CD4-positive, alpha-beta T cell treated with Interleukin-4 for 1 hour (primary cell): ENCODE data around the gene IFI35.
"Not testable (repeated sequence)": the region's sequence is repeated elsewhere in the genome, so short reads cannot be mapped to it uniquely, and the experiment has no call there.

Source experiments
- DNase-seq, 2 donors: peaks; one replicate each; pipeline ENCODE4 v3.0.0-alpha.2; 2020 to 2022

IFI35 gene

DNA sequence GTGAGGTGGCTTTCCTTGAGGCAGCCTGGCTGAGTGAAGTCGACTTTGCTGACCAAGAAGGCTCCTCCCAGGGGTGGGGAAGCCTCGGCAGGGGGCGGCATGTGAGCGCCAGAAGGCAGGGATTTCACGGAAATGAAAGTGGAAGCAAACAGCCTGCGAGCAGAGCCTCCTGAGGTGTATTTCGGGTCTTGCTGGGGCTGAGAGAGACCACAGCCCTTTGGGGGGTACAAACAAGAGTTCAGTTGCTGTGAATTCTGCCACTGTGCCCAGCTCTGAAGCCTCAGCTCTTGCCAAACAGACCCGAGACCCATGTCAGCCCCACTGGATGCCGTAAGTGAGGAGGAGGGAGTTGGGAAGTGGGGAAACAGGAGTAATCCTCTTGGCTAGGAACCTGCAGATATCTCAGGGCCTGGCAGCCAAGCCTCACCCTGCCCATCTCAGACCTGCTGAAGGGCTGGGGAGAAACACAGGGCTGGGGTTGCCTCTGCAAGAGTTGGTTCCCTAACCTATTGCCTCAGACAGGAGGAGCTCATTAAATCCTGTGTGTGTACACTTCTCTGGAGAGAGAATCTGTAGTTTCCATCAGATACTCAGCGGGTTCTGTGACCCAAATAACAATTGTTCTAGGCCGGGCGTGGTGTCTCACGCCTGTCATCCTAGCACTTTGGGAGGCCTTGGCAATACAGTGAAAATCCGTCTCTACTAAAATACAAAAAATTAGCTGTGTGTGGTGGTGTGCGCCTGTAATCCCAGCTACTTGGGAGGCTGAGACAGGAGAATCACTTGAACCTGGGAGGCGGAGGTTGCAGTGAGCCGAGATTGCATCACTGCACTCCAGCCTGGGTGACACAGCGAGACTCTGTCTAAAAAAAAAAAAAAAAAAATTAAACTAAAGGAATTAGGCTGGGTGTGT lies at the start of gene IFI35:
Gene IFI35 (plus strand): TSS at position 146 of the 913 bp plus-strand sequence. CDS start 164 bp downstream, at position 310.
- DNase-seq, result peak; percentile 87 to 88

DNA sequence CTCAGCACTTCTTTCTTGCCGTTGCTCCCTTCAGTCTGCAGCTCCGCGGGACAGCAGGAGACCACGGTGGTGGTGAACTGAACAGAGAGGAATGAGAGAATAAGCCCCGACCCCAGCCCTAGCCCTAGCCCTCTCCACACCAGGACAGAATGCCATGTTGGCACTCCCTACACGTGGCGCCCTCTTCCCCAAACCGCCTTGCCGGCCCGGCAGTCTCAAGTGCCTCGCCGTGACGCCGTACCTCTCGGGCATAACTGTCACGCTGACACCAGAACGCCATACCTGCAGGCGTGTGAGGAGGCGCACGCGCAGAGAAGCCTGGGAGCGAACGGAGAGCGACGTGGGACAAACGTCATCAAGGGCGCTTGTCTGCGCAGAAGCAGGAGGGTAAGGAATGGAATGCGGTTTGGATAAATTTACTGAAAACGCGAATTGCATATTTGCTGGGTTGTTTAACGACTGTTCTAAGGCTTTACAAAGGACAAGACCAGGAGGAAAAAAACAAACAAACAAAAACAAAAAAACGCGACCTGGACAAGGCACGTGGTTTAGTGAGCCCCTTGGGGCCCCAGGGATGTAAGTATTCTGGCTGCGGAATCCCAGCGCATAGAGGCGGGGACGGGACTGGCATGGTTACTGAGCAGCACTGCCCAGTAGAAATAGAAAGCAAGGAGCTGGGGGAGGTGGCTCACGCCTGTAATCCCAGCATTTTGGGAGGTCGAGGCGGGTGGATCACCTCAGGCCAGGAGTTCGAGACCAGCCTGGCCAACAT lies 42.2 kb upstream of the IFI35 start, which contains the start of gene AARSD1:
Gene AARSD1 (minus strand): TSS at position 294 of the 772 bp plus-strand sequence. CDS start 14 bp downstream, at position 280.
- peak; percentile 93 for DNase-seq

DNA sequence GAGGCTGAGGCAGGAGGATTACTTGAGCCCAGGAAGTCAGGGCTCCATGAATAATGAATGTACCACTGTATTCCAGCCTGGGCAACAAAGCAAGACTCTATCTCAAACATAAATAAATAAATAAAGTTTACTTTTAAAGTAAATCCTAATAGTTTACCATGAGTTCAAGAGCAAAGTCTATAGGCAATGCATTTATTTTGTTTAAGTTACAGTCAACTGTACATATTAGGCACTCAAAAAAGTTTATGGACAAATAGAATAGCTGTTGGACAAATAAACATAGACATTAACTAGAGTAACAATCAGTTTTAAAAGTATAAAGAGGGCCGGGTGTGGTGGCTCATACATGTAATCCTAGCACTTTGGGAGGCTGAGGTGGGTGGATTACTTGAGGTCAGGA lies 38.7 kb upstream of the IFI35 start:
- no peak for DNase-seq

DNA sequence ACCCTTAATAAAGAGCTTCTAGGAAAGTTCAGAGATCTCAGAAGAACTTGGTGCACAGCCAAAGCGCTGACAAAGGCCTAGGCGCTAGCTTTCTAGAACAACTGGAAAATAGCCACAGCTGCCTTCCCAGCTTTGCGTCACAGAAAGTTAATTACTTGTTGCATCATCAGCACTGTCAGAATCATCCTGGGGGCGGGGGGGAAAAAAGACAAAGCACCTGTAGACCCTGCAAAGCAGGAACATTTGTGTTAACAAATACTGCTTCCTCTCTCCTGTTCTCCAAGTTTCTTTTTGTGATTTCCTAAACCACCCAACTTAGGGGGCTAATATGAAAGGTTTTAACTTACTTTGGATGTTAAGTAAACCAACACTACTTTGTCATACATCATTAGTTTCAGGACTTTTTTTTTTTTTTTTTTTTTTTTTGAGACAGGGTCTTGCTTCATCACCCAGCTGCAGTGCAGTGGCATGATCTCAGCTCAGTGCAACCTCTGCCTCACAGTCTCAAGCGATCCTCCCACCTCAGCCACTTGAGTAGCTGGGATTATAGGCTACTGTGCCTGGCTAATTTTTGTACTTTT lies 37.5 kb upstream of the IFI35 start:
- DNase-seq, result no peak

DNA sequence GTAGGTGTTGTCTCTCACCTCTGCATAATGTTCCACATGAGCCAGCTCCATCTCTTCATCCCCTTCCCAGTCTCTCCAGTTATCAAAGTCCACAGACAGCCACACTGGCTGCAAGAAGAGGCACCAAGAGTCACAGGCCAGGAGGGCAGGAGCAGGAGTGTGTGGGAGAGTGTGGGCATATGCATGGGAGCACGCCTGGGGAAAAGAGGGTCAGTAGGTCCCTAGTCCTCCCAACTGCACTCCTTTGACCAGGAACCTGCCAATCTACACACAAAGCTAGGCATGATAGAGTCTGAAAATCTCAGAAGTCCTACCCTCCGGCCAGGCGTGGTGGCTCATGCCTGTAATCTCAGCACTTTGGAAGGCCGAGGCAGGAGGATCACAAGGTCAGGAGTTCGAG lies 35.0 kb upstream of the IFI35 start:
- no peak for DNase-seq

DNA sequence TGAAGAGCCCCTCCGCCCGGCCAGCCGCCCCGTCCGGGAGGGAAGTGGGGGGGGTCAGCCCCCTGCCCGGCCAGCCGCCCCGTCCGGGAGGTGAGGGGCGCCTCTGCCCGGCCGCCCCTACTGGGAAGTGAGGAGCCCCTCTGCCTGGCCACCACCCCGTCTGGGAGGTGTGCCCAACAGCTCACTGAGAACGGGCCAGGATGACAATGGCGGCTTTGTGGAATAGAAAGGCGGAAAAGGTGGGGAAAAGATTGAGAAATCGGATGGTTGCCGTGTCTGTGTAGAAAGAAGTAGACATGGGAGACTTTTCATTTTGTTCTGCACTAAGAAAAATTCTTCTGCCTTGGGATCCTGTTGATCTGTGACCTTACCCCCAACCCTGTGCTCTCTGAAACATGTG lies 33.3 kb upstream of the IFI35 start:
- DNase-seq, result not testable (repeated sequence)

DNA sequence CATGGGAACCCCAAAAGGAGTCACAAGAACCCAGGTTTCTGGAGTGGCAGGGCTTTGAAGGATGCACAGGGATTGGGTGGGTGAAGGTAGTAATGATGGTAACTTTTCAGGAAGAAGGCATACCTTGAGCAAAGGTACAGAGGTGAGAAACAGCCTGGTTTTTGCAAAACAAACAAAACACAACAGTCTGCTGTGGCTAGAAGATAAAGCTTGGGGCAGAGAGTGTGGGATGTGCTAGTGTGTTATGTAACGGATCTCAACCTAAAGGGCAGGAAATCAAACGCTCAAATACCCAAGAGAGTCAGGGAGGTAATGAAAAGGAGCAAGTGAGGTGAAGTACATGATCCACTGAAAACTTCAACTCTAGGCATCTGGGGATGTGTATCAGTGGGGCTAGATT lies 31.3 kb upstream of the IFI35 start:
- no peak for DNase-seq

DNA sequence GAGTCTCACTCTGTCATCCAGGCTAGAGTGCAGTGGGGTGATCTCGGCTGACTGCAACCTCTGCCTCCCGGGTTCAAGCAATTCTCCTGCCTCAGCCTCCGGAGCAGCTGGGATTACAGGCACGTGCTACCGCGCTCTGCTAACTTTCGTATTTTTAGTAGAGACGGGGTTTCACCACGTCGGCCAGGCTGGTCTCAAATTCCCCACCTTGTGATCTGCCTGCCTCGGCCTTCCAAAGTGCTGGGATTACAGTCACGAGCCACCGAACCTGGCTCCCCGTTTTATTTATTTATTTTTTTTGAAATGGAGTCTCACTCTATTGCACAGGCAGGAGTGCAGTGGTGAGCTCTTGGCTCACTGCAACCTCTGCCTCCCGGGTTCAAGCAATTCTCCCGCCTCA lies 30.9 kb upstream of the IFI35 start:
- not testable (repeated sequence) for DNase-seq

DNA sequence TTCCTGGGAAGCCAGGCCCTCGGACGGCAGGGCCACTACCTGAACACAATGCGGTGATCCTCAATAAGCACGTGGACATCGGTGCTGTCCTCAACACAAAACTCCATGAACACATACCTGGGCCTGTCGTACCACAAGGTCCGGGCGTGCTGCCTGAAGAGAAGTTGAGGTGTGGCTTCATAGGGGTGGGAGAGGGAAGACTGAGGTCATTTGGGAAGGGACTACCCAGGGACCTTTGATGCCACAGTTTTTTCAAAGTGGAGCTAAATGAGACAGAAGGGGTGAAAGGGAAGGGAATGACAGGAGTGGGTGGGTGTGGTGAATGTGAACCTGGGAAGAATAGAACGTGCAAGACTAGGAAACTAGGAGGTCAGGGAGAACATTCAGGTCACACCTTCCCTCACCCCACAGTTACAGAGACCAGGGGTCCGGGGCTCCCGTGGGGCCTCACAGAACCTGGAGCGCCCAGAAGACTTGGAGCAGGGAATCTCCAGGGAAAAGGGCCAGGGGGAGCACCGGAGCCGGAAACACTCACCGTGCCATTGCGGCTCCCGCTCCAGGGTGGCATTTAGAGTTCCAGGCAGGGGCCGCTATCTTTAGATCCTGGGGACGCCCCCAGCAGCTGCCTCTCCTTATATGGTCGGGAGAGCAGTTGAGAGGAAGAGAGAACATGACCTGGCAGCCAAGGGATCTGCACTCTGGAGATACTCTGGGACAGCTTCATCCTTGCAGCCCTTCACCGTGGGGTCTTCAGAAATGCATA lies 26.9 kb upstream of the IFI35 start, which contains the start of gene PTGES3L:
Gene PTGES3L (minus strand): TSS at position 570 of the 763 bp plus-strand sequence. CDS start 27 bp downstream, at position 543.
- DNase-seq, result peak in 1 of 2 donors; percentile 11

DNA sequence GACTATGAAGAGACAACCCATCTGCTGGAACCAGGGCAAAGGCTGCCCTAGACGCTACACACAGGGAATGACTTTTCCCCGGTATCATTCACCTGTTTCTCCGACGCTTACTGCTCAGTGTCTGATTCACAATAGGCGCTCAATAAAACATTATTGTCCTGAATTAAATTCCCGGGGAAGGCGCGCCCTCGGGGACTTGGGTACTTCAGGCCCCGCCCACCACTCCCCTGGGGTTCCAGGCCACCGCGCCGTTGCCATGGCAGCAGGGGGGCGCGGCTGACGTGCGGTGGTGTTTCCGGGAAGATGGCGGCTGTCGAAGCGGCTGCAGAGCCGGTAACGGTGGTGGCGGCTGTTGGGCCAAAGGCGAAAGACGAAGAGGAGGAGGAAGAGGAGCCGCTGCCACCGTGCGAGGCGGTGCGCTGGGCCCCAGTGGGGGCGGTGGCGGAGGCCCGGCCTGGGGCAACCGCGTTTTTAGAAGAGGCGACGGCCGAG lies 26.3 kb upstream of the IFI35 start, which contains the start of gene RUNDC1:
Gene RUNDC1 (plus strand): TSS at position 292 of the 492 bp plus-strand sequence. CDS start 12 bp downstream, at position 304.
- peak; percentile 90 to 91 for DNase-seq

DNA sequence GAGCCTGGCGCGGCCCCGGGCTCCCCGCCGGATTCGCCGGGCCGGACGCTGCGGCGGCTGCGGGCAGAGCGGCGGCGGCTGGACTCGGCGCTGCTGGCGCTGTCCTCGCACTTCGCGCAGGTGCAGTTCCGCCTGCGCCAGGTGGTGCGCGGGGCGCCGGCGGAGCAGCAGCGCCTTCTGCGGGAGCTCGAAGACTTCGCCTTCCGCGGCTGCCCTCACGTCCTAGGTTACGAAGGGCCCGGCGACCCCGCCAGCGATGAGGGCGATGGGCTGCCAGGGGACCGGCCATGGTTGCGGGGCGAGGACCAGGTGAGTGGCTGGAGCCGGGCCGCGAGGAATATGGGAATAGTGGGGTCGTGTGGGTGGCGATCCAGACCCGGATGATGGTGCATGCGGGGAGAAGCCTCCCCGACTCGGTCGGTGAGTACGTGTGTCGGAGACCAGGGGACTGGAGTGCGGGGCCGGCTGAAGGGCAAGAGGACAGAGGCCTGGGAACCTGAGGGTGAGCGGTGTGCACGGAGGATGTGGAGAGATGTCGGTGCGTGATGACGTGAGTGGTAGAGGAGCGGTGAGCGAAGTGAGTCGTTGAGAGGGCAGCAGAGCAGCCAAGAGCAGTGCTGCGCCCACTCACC lies 25.7 kb upstream of the IFI35 start:
- DNase-seq, result peak; percentile 49 to 54

DNA sequence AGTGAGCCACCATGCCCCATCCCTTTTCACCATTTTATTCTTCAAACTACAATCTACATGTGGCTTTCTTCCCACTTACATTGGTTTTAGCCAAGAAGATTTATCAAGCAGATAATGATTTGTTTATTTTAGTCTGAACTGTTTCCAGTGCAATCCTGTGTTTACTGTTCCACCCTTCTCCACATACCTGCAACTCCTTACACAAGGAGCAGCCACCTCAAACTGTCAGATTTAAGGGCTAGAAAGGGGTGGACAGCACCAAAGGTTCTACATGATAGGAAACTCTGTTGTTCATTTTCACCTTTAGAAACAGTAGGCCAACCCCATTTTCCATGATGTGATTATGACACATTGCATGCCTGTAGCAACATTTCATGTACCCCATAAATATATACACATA lies 24.3 kb upstream of the IFI35 start:
- DNase-seq, result no peak

DNA sequence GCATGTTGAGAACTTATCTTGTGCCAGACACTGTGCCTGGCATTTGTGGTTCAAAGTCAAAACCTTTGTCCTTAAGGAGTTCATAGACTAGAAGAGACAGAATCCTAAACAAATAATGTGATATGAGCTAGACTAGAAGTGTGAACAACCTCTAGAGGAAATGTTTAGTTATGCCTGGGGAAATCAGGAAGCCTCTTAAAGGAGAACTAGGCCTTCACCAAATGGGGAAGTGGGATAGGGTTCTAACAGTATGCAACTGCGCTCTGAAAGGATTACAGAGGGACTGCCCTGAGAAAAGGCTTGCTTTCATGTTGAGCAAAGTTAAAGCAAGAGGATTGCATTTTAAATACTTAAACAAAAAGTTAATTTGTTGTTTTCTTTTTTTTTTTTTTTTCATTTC lies 21.4 kb upstream of the IFI35 start:
- DNase-seq, result peak in 1 of 2 donors; percentile 22

DNA sequence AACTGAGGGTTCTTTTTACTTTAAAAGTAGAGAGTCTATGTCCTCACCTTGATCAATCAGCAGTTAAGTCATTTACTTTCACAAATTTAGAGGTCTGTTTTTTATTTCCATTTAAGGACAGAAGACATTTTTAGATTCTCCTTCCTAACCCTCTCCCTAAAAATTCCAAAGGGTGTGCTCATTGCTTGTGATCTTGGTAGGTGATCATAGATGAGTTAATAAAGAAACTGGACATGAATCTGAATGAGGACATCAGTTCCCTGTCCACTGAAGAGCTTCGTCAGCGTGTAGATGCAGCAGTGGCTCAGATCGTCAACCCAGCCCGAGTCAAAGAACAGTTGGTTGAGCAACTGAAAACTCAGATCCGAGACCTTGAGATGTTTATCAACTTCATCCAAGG lies 17.4 kb upstream of the IFI35 start:
- DNase-seq, result no peak

DNA sequence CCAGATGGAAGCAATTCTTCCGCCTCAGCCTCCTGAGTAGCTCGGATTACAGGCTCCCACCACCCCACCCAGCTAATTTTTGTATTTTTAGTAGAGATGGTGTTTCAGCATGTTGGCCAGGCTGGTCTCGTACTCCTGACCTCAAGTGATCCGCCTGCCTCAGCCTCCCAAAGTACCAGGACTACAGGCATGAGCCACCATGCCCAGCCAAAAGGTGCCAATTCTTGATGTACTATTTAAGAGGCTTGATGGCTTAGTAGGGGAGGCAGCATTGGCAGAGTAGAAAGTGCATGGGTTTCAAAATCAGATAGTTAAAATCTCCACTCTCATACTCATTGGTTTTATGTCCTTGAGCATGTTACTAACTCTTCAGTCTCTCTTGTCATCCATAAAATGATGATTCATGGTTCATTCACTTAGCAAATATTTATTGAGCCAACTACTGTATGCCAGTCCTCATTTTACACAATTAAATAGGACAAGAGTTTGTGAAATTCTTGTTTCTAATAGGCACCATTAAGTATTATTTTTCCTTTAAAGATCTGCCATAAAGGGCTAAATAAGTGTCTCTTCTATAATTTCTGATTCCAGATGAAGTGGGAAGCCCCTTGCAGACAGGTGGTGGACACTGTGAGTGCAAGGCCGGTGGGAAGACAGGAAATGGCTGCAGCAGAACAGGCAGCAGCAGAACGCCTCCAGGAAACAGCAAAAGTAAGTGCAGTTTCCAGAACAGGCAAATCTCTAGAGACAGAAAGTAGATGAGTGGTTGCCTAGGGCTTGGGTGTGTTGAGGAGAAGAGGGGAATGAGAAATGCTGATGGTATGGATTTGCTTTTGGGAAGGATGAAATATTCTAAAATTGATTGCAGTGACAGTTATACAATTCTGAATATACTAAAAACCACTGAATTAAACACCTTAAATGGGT lies 16.6 kb upstream of the IFI35 start:
- no peak for DNase-seq

DNA sequence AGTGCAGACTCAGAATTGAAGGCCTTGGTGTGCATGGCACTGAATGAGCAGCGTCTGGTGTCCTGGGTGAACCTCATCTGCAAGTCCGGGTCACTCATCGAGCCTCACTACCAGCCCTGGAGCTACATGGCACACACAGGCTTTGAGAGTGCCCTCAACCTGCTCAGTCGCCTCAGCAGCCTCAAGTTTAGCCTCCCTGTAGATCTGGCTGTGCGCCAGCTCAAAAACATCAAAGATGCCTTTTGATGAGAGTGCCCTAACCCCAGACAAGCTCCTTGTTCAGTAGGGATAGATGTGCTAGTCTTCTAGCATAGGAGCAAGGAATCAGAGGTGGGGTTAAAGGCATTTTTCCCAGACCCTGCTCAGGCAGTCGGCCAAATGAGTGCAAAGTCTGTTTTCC lies 15.1 kb upstream of the IFI35 start:
- no peak for DNase-seq

DNA sequence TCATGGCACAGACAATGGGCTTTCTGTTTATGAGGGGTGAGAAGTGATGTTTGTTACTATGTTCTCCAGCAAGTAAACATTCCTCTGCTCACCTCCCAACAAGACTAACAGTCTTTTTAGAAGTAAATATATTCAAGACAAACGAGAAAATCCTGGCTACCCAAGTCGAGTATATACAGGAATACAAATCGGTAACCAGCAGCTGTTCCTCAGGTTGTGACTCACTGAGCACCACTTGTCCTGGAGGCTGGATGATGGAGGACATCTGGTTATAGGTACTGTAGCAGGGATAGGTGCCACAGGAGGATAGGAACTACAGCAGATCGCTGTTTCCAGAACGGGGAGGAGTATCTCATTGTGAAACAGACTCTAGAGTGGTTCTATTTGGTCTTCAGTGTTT lies 13.7 kb upstream of the IFI35 start:
- no peak for DNase-seq

DNA sequence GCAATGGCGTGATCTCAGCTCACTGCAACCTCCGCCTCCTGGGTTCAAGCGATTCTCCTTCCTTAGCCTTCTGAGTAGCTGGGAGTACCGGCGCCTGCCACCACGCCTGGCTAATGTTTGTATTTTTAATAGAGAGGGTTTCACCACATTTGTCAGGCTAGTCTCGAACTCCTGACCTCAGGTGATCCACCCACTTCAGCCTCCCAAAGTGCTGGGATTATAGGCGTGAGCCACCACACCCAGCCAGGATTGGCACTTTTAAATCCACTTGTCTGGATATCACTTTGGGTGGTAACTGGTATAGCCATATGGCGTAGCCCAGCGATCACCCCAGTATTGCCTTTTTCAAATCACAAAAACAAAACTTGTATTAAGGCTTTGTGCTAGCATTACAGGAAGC lies 12.7 kb upstream of the IFI35 start:
- not testable (repeated sequence) for DNase-seq

DNA sequence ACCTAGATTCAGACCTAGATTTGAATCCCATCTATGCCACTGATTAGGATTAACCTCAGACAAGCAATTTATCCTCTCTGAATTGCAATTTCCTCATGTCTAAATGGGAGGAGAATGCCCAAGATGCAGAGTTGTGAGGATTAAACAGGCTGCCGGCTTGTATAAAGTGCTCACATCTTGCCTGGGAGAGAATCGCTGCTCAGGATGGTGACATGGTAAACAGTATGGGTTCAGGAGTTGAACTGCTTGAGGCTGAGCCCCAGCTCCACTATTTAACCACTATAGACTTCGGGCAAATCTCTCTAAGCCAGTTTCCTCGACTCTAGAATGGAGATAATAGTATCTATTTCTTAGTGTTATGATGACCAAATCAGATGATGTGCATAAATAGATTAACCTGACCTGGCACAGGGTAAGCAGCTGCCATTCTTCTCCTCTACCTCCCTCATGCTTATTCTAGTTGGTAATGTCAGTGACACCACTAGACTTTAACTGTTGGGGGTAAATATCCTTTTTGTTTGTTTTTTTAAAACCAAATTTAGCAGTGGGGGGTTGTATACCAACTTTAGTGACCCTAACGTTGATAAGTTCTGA lies 9.1 kb upstream of the IFI35 start:
- DNase-seq, result no peak
